H9 (cell line): ENCODE results near the gene LRFN2. TPM values are rescaled to one million over a fixed set of nuclear protein-coding genes. Genes with fewer than 3 reads are reported as not detected.

Experiments used
- DNase-seq: peaks from one replicate; pipeline ENCODE4 v3.0.0-alpha.2; 2017
- H2AFZ ChIP-seq: one replicate; pipeline ENCODE4 v1.6.1; 2013; ENCODE audit warnings: mild to moderate bottlenecking, low read length, control low read depth, moderate library complexity
- H2AK5ac ChIP-seq: 2 replicates; pipeline ENCODE4 v1.6.1; 2013; ENCODE audit warnings: low read length, control low read depth, mixed read lengths; ENCODE audit not compliant: insufficient read length
- H2BK120ac ChIP-seq: one replicate; pipeline ENCODE4 v1.6.1; 2013; ENCODE audit warnings: low read depth, mild to moderate bottlenecking, low read length, control low read depth, inconsistent platforms; ENCODE audit not compliant: poor library complexity, severe bottlenecking
- H2BK12ac ChIP-seq: 2 replicates; pipeline ENCODE4 v1.6.1; 2013; ENCODE audit warnings: low read length, control low read depth, mixed read lengths, low read depth; ENCODE audit not compliant: insufficient read length
- H2BK15ac ChIP-seq: 2 replicates; pipeline ENCODE4 v1.6.1; 2013; ENCODE audit warnings: low read depth, low read length, control low read depth
- H2BK20ac ChIP-seq: one replicate; pipeline ENCODE4 v1.6.1; 2013; ENCODE audit warnings: low read depth, mild to moderate bottlenecking, low read length, control low read depth, inconsistent platforms; ENCODE audit not compliant: poor library complexity, severe bottlenecking
- H2BK5ac ChIP-seq: 2 replicates; pipeline ENCODE4 v1.6.1; 2013; ENCODE audit warnings: low read length, control low read depth, mixed read lengths; ENCODE audit not compliant: insufficient read length
- H3K14ac ChIP-seq: 2 replicates; pipeline ENCODE4 v1.6.1; 2013; ENCODE audit warnings: low read length, control low read depth; ENCODE audit not compliant: insufficient read depth
- H3K18ac ChIP-seq: 2 replicates; pipeline ENCODE4 v1.6.1; 2013; ENCODE audit warnings: low read depth, mild to moderate bottlenecking, mixed read lengths, low read length, control low read depth; ENCODE audit not compliant: insufficient read length
- H3K23ac ChIP-seq: 2 replicates; pipeline ENCODE4 v1.6.1; 2013; ENCODE audit warnings: low read length, control low read depth, mixed read lengths, low read depth; ENCODE audit not compliant: insufficient read length
- H3K23me2 ChIP-seq: 2 replicates; pipeline ENCODE4 v1.6.1; 2013; ENCODE audit warnings: low read depth, mild to moderate bottlenecking, mixed read lengths, low read length, control low read depth; ENCODE audit not compliant: insufficient read length, poor library complexity, severe bottlenecking
- H3K27ac ChIP-seq: 2 replicates; pipeline ENCODE4 v1.5.1; 2013; ENCODE audit warnings: low read length, control low read depth, mixed read lengths, low read depth; ENCODE audit not compliant: insufficient read length
- H3K27me3 ChIP-seq: 2 replicates; pipeline ENCODE4 v1.6.1; 2013; ENCODE audit warnings: low read length, control low read depth, inconsistent platforms; ENCODE audit not compliant: insufficient read depth
- H3K4ac ChIP-seq: 2 replicates; pipeline ENCODE4 v1.6.1; 2013; ENCODE audit warnings: low read depth, mild to moderate bottlenecking, control low read depth, inconsistent platforms, low read length, moderate library complexity
- H3K4me1 ChIP-seq: 2 replicates; pipeline ENCODE4 v1.6.1; 2013; ENCODE audit warnings: low read length, control low read depth, inconsistent platforms; ENCODE audit not compliant: insufficient read depth
- H3K4me2 ChIP-seq: 2 replicates; pipeline ENCODE4 v1.6.1; 2013; ENCODE audit warnings: low read length, control low read depth, mixed read lengths; ENCODE audit not compliant: insufficient read length, insufficient read depth
- H3K56ac ChIP-seq: 2 replicates; pipeline ENCODE4 v1.6.1; 2013; ENCODE audit warnings: low read depth, mild to moderate bottlenecking, mixed read lengths, low read length, control low read depth; ENCODE audit not compliant: insufficient read length
- H3K79me1 ChIP-seq: 2 replicates; pipeline ENCODE4 v1.6.1; 2013; ENCODE audit warnings: low read depth, mild to moderate bottlenecking, moderate library complexity, low read length, control low read depth, inconsistent platforms; ENCODE audit not compliant: insufficient read depth, poor library complexity, severe bottlenecking
- H3K79me2 ChIP-seq: 2 replicates; pipeline ENCODE4 v1.6.1; 2013; ENCODE audit warnings: low read length, control low read depth, inconsistent platforms; ENCODE audit not compliant: insufficient read depth
- H3K9ac ChIP-seq: 2 replicates; pipeline ENCODE4 v1.6.1; 2013; ENCODE audit warnings: low read length, control low read depth, mixed read lengths; ENCODE audit not compliant: insufficient read length; ENCODE audit errors: extremely low read depth
- H3K9me3 ChIP-seq: one replicate; pipeline ENCODE4 v1.6.1; 2013; ENCODE audit warnings: low read depth, low read length, inconsistent platforms; ENCODE audit not compliant: control insufficient read depth
- H3T11ph ChIP-seq: one replicate; pipeline ENCODE4 v1.6.1; 2013; ENCODE audit warnings: mild to moderate bottlenecking, low read length, control low read depth, inconsistent platforms
- H4K20me1 ChIP-seq: one replicate; pipeline ENCODE4 v1.6.1; 2013; ENCODE audit not compliant: control insufficient read depth, insufficient read length, insufficient read depth
- H4K5ac ChIP-seq: 2 replicates; pipeline ENCODE4 v1.6.1; 2013; ENCODE audit warnings: low read depth, mild to moderate bottlenecking, mixed read lengths, low read length, control low read depth; ENCODE audit not compliant: insufficient read length
- H4K8ac ChIP-seq: replicated peaks from 2 replicates; pipeline ENCODE4 v1.6.1; 2013; ENCODE audit warnings: low read length, control low read depth, mixed read lengths, low read depth; ENCODE audit not compliant: insufficient read length
- H4K91ac ChIP-seq: 2 replicates; pipeline ENCODE4 v1.6.1; 2013; ENCODE audit warnings: low read depth, mild to moderate bottlenecking, moderate library complexity, mixed read lengths, low read length, control low read depth; ENCODE audit not compliant: insufficient read length
- H3K27ac Mint-ChIP-seq, 3 experiments: 2 replicates in 2 of 3; 3 replicates in 1 of 3; pipeline ENCODE4 v1.8.0; 2020 to 2021; ENCODE audit warnings: mixed read lengths in 3 of 3, mild to moderate bottlenecking in 1 of 3, moderate library complexity in 1 of 3
- H3K27me3 Mint-ChIP-seq: 2 replicates; pipeline ENCODE4 v1.8.0; 2021; ENCODE audit warnings: low read depth, mild to moderate bottlenecking, moderate library complexity, mixed read lengths
- H3K36me3 Mint-ChIP-seq, 3 experiments: 2 replicates in 2 of 3; 3 replicates in 1 of 3; pipeline ENCODE4 v1.8.0; 2020 to 2021; ENCODE audit warnings: low read depth in 3 of 3, mixed read lengths in 3 of 3; ENCODE audit not compliant: insufficient read depth in 1 of 3
- H3K4me1 Mint-ChIP-seq, 2 experiments: 2 replicates each; pipeline ENCODE4 v1.8.0; 2020; ENCODE audit warnings: mixed read lengths in 2 of 2
- H3K4me3 Mint-ChIP-seq, 2 experiments: 2 replicates in 1 of 2; 3 replicates in 1 of 2; pipeline ENCODE4 v1.8.0; 2020 to 2021; ENCODE audit warnings: mild to moderate bottlenecking in 2 of 2, mixed read lengths in 2 of 2, moderate library complexity in 1 of 2
- H3K9me3 Mint-ChIP-seq, 2 experiments: 2 replicates in 1 of 2; 3 replicates in 1 of 2; pipeline ENCODE4 v1.8.0; 2020; ENCODE audit warnings: mild to moderate bottlenecking in 2 of 2, mixed read lengths in 2 of 2, moderate library complexity in 1 of 2
- WGBS: extraction: QIAGEN DNeasy Blood & Tissue Kit; methylation state at CpG from one replicate; pipeline ENCODE4 v1.1.7; 2013; ENCODE audit warnings: missing lambda C conversion rate, low lambda C conversion rate, mixed read lengths; ENCODE audit not compliant: insufficient read length; ENCODE audit errors: extremely low coverage; 5-methylcytosine and 5-hydroxymethylcytosine counted together
- total RNA-seq: library from RNA; stranded (reverse); gene quantifications from 2 replicates; pipeline ENCODE4 v1.2.1, GENCODE V29; 2021
- TF ChIP-seq, protein P1 (sequence below): fragments of 200-600 bp; sonication (generic); conservative IDR thresholded peaks from 3 replicates; pipeline ENCODE4 v1.8.0; 2021; ENCODE audit warnings: antibody characterized with exemption, mild to moderate bottlenecking

The LRFN2 gene
- total RNA-seq, 1 experiment from 2014 or later, result 0.11 TPM

DNA sequence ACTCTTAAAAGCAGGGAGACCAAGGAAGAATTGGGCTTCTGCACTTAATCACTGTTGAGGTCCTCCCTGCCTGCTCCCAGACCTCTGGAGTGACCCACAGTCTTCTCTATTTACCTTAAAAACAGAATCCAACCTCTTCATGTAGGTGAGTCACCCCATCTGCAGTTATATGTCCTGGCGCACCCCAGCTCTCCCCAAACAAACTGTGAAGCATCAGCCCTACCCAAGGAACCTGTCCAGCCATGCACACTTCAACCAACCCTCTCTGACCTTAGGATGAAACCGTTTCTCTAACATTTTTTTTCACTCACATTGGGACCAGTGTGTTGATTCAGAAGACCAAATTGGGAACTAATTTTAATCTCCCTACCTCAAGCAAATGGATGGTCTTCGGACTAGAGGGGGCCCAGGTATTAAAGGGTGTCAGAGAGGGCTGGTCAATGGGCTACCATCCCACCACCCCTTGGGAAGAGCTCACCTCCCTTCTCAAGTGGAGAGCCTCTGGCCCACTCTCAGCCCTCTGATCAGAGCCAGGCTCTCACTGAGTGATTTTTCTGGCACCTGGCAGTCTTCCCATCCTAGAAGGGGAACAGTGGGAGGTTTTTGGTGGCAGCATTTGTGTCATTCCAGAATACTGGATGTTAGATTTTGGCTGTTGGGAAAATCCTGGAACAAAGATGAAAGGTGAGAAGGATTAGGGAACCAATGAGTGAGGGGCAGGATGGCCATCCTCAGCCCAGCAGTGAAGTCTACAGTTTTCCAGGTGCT is 203.6 kb downstream of the LRFN2 start:
- Mint-ChIP-seq H3K36me3 (no peaks in the 10 kb centered on the region), H3K27me3 (peaks cover 9% of the 10 kb centered on the region), H3K4me3 (no peak overlapping the region), H3K27ac (no peak overlapping the region; a peak in 1 of 7 replicates), H3K9me3 (no peaks in the 10 kb centered on the region; a peak in 1 of 5 replicates), H3K4me1 (no peaks in the 10 kb centered on the region)
- H3K23ac ChIP-seq, result no peak overlapping the region
- H4K20me1 ChIP-seq, result no peaks in the 10 kb centered on the region
- H3K27ac ChIP-seq, result no peak overlapping the region
- H3K9ac ChIP-seq, result no peak overlapping the region
- no peak overlapping the region for H3K4ac ChIP-seq
- DNase-seq, result no peak
- no CpG with 5 or more reads among the region's 3 CpGs for WGBS
- H2AK5ac ChIP-seq, result no peak overlapping the region
- TF ChIP-seq, protein P1, sequence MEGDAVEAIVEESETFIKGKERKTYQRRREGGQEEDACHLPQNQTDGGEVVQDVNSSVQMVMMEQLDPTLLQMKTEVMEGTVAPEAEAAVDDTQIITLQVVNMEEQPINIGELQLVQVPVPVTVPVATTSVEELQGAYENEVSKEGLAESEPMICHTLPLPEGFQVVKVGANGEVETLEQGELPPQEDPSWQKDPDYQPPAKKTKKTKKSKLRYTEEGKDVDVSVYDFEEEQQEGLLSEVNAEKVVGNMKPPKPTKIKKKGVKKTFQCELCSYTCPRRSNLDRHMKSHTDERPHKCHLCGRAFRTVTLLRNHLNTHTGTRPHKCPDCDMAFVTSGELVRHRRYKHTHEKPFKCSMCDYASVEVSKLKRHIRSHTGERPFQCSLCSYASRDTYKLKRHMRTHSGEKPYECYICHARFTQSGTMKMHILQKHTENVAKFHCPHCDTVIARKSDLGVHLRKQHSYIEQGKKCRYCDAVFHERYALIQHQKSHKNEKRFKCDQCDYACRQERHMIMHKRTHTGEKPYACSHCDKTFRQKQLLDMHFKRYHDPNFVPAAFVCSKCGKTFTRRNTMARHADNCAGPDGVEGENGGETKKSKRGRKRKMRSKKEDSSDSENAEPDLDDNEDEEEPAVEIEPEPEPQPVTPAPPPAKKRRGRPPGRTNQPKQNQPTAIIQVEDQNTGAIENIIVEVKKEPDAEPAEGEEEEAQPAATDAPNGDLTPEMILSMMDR, result no peak
- H4K91ac ChIP-seq, result no peak overlapping the region
- H4K8ac ChIP-seq, result no peak overlapping the region
- no peak overlapping the region for H2BK120ac ChIP-seq
- H3K23me2 ChIP-seq, result no peaks in the 10 kb centered on the region
- H3K27me3 ChIP-seq, result no peaks in the 10 kb centered on the region
- no peak overlapping the region for H2BK20ac ChIP-seq
- H3K9me3 ChIP-seq, result no peaks in the 10 kb centered on the region
- no peak overlapping the region for H3T11ph ChIP-seq
- no peak overlapping the region for H4K5ac ChIP-seq
- H2BK12ac ChIP-seq, result no peak overlapping the region
- H2AFZ ChIP-seq, result no peak overlapping the region
- H3K14ac ChIP-seq, result no peak overlapping the region
- no peak overlapping the region for H2BK15ac ChIP-seq
- no peak overlapping the region for H3K4me2 ChIP-seq
- no peaks in the 10 kb centered on the region for H3K79me2 ChIP-seq
- H3K79me1 ChIP-seq, result no peaks in the 10 kb centered on the region
- no peak overlapping the region for H3K18ac ChIP-seq
- H2BK5ac ChIP-seq, result no peak overlapping the region
- no peak overlapping the region for H3K56ac ChIP-seq
- no peaks in the 10 kb centered on the region for H3K4me1 ChIP-seq
